Measurements from ENCODE around the gene ADD1. TPM values are rescaled to one million over a fixed set of nuclear protein-coding genes. Genes with fewer than 3 reads are reported as not detected.

The ADD1 gene
- total RNA-seq, 1 experiment from 2014 or later, result 232 TPM

DNA sequence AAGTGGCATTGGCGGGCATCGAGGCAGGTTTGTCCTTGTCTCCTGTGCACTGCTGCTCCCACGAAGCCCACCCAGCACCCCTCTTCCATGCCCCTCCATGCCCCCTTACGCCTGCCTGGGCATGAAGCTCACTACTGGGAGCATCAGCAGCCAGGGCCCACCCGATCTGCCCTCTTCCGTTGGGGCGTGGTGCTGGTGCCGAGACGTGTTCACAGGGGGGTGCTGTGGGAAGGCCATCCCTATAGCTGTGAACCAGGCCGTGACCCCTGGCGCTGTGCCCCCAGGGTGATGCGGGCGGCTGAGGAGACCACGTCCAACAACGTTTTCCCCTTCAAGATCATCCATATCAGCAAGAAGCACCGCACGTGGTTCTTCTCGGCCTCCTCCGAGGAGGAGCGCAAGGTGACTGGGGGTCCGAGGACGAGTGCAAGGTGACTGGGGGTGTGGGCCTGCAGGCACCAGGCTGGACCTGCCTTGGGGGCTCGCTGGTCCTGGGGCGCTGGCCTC, 19.3 kb upstream of the ADD1 start:
- CTCF ChIA-PET, result no interaction called here
- BruUV-seq (replicated peaks), result no TSS peak
- H3K9me3 ChIP-seq (ENCODE audit: low read depth, low read length, poor library complexity, severe bottlenecking), result no peaks in the 10 kb centered on the region
- intact Hi-C loops (cut with micrococcal nuclease; ENCODE audit: unreplicated experiment), result no loop called here
- H3K4me1 ChIP-seq (ENCODE audit: insufficient read depth, low read length, poor library complexity, severe bottlenecking), result no peaks in the 10 kb centered on the region
- H3K27me3 ChIP-seq (replicated peaks; ENCODE audit: insufficient read depth, low read depth, low read length, poor library complexity), result no peaks in the 10 kb centered on the region
- DNase-seq (ENCODE audit: low spot score), result no peak
- no peak overlapping the region for H3K4me3 ChIP-seq (ENCODE audit: low read depth, low read length, poor library complexity, severe bottlenecking)
- peaks cover 16% of the 10 kb centered on the region for H3K36me3 ChIP-seq (ENCODE audit: insufficient read depth, low read length, poor library complexity, severe bottlenecking)
- POLR2A ChIA-PET (ENCODE audit: low non-redundant PET), result no interaction called here
- no peak overlapping the region for H3K27ac ChIP-seq (ENCODE audit: low read depth, low read length, poor library complexity, severe bottlenecking)
- TF ChIP-seq EZH2 (IDR thresholded peaks at IDR 0.05; ENCODE audit: borderline replicate concordance, low read depth, low read length, poor library complexity, severe bottlenecking), result no peak
- TF ChIP-seq, protein P1, sequence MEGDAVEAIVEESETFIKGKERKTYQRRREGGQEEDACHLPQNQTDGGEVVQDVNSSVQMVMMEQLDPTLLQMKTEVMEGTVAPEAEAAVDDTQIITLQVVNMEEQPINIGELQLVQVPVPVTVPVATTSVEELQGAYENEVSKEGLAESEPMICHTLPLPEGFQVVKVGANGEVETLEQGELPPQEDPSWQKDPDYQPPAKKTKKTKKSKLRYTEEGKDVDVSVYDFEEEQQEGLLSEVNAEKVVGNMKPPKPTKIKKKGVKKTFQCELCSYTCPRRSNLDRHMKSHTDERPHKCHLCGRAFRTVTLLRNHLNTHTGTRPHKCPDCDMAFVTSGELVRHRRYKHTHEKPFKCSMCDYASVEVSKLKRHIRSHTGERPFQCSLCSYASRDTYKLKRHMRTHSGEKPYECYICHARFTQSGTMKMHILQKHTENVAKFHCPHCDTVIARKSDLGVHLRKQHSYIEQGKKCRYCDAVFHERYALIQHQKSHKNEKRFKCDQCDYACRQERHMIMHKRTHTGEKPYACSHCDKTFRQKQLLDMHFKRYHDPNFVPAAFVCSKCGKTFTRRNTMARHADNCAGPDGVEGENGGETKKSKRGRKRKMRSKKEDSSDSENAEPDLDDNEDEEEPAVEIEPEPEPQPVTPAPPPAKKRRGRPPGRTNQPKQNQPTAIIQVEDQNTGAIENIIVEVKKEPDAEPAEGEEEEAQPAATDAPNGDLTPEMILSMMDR (conservative IDR thresholded peaks at IDR 0.05; ENCODE audit: low read depth, low read length), result no peak

DNA sequence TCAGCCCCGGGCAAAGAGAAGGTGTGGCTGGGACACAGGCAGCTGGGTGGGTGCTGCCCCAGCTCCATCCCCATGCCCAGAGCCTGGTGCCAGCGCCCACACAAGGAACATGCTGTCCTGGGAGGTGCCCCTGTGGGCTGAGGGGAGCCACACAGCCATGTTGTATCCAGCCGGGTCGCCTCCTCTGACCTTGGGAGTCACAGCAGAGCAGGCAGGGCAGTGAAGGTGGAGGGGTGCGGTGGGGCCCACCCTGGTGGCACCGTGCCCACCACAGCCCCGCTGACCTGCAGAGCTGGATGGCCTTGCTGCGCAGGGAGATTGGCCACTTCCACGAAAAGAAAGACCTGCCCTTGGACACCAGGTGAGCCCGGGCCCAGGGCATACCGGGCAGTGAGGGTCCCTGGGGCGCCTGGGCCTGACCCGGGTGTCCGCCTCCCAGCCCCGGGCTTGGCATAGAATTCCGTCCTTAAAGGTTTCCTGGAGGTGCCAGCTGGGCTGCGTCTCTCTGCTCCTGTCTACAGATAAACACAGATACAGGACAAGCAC, 18.7 kb upstream of the ADD1 start:
- Histone ChIP-seq H3K4me3 (ENCODE audit: low read depth, low read length, poor library complexity, severe bottlenecking) (no peak overlapping the region), H3K36me3 (ENCODE audit: insufficient read depth, low read length, poor library complexity, severe bottlenecking) (peaks cover 20% of the 10 kb centered on the region), H3K9me3 (ENCODE audit: low read depth, low read length, poor library complexity, severe bottlenecking) (no peaks in the 10 kb centered on the region), H3K27me3 (replicated peaks; ENCODE audit: insufficient read depth, low read depth, low read length, poor library complexity) (no peaks in the 10 kb centered on the region), H3K4me1 (ENCODE audit: insufficient read depth, low read length, poor library complexity, severe bottlenecking) (no peaks in the 10 kb centered on the region), H3K27ac (ENCODE audit: low read depth, low read length, poor library complexity, severe bottlenecking) (no peak overlapping the region)
- DNase-seq (ENCODE audit: low spot score), result no peak
- no TSS peak for BruUV-seq (replicated peaks)
- POLR2A ChIA-PET (ENCODE audit: low non-redundant PET), result no interaction called here
- intact Hi-C loops (cut with micrococcal nuclease; ENCODE audit: unreplicated experiment), result no loop called here
- CTCF ChIA-PET, result no interaction called here
- TF ChIP-seq EZH2 (IDR thresholded peaks at IDR 0.05; ENCODE audit: borderline replicate concordance, low read depth, low read length, poor library complexity, severe bottlenecking), result no peak
- TF ChIP-seq, protein P1 (conservative IDR thresholded peaks at IDR 0.05; ENCODE audit: low read depth, low read length), result no peak

DNA sequence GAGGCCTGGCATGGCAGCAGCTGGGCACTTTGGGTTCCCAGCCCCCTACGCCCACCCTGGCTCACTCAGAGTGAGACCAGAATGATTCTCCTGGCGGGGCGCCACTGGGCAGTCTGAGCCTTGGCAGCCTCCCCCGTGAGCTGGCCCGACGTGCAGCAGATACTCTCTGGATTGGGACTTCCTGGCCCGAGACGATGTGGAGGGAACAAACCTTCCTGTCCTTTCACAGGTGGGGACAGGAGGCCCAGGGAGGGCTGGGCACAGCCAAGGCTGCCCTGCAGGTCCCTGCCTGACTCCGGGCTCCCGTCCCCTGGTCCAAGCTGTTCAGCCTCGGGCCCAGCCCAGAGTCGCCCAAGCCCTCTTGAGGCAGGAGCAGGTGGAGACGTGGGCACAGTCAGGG, 17.9 kb upstream of the ADD1 start:
- no peak overlapping the region for H3K4me3 ChIP-seq (ENCODE audit: low read depth, low read length, poor library complexity, severe bottlenecking)
- no peaks in the 10 kb centered on the region for H3K9me3 ChIP-seq (ENCODE audit: low read depth, low read length, poor library complexity, severe bottlenecking)
- intact Hi-C loops (cut with micrococcal nuclease; ENCODE audit: unreplicated experiment), result no loop called here
- H3K27ac ChIP-seq (ENCODE audit: low read depth, low read length, poor library complexity, severe bottlenecking), result no peak overlapping the region
- POLR2A ChIA-PET (ENCODE audit: low non-redundant PET), result no interaction called here
- CTCF ChIA-PET, result no interaction called here
- H3K36me3 ChIP-seq (ENCODE audit: insufficient read depth, low read length, poor library complexity, severe bottlenecking), result peaks cover 21% of the 10 kb centered on the region
- TF ChIP-seq, protein P1 (conservative IDR thresholded peaks at IDR 0.05; ENCODE audit: low read depth, low read length), result no peak
- TF ChIP-seq EZH2 (IDR thresholded peaks at IDR 0.05; ENCODE audit: borderline replicate concordance, low read depth, low read length, poor library complexity, severe bottlenecking), result no peak
- H3K27me3 ChIP-seq (replicated peaks; ENCODE audit: insufficient read depth, low read depth, low read length, poor library complexity), result no peaks in the 10 kb centered on the region
- no peak for DNase-seq (ENCODE audit: low spot score)
- no TSS peak for BruUV-seq (replicated peaks)
- H3K4me1 ChIP-seq (ENCODE audit: insufficient read depth, low read length, poor library complexity, severe bottlenecking), result no peaks in the 10 kb centered on the region
